Erythroblast (primary cell): ENCODE results near the gene ADIPOR2.

Experiments
- DNase-seq, 2 experiments: peaks; one replicate each; lab custom pipeline; 2025; lab: John Stamatoyannopoulos, UW
- GATA1 ChIP-seq: IDR thresholded peaks from 2 replicates; pipeline ENCODE4 v1.6.1; 2011; ENCODE audit warnings: low read depth, mild to moderate bottlenecking, control low read depth, low read length, moderate library complexity
- POLR2A ChIP-seq: IDR thresholded peaks from 2 replicates; pipeline ENCODE4 v1.6.1; 2011; ENCODE audit warnings: mild to moderate bottlenecking, low read length

The ADIPOR2 gene

GRCh38 chr12:1795221-1795784, 104.4 kb downstream of the ADIPOR2 start:
- no peak for TF ChIP-seq GATA1
- no peak for TF ChIP-seq POLR2A
- DNase-seq: no peak

GRCh38 chr12:1795785-1796514, 105.1 kb downstream of the ADIPOR2 start:
- TF ChIP-seq GATA1: no peak
- TF ChIP-seq POLR2A: peak; percentile 91
- peak; percentile 94 to 96 for DNase-seq

- DNase-seq: peak in 1 of 2 experiments; percentile 66
- TF ChIP-seq GATA1: no peak
- peak; percentile 67 for TF ChIP-seq POLR2A
Measured at GRCh38 chr12:1796515-1797010, 105.7 kb downstream of the ADIPOR2 start.

GRCh38 chr12:1797011-1797901, 106.4 kb downstream of the ADIPOR2 start:
- DNase-seq: peak; percentile 76 to 80
- TF ChIP-seq GATA1 (no peak), POLR2A (peak; percentile 61)

GRCh38 chr12:1797991-1798640, 107.2 kb downstream of the ADIPOR2 start:
- TF ChIP-seq POLR2A (no peak), GATA1 (no peak)
- no peak for DNase-seq

- no peak for DNase-seq
- TF ChIP-seq POLR2A (no peak), GATA1 (no peak)
Measured at GRCh38 chr12:1798641-1799020, 107.8 kb downstream of the ADIPOR2 start.

GRCh38 chr12:1799051-1799881, 108.4 kb downstream of the ADIPOR2 start:
- no peak for DNase-seq
- no peak for TF ChIP-seq POLR2A
- no peak for TF ChIP-seq GATA1

GRCh38 chr12:1799882-1800400, 109.1 kb downstream of the ADIPOR2 start:
- DNase-seq: no peak
- TF ChIP-seq GATA1 (no peak), POLR2A (no peak)

- no peak for TF ChIP-seq GATA1
- no peak for TF ChIP-seq POLR2A
- DNase-seq: peak; percentile 59 to 69
Measured at GRCh38 chr12:1800401-1801302, 109.8 kb downstream of the ADIPOR2 start.

GRCh38 chr12:1801303-1801975, 110.6 kb downstream of the ADIPOR2 start:
- no peak for TF ChIP-seq POLR2A
- TF ChIP-seq GATA1: no peak
- DNase-seq: no peak

GRCh38 chr12:1803736-1804135, 112.9 kb downstream of the ADIPOR2 start:
- no peak for TF ChIP-seq GATA1
- TF ChIP-seq POLR2A: no peak
- no peak for DNase-seq
